ENCODE results near the gene CEACAM6.
"Not testable (repeated sequence)": the region's sequence is repeated elsewhere in the genome, so short reads cannot be mapped to it uniquely, and the experiment has no call there.

CEACAM6 gene

DNA sequence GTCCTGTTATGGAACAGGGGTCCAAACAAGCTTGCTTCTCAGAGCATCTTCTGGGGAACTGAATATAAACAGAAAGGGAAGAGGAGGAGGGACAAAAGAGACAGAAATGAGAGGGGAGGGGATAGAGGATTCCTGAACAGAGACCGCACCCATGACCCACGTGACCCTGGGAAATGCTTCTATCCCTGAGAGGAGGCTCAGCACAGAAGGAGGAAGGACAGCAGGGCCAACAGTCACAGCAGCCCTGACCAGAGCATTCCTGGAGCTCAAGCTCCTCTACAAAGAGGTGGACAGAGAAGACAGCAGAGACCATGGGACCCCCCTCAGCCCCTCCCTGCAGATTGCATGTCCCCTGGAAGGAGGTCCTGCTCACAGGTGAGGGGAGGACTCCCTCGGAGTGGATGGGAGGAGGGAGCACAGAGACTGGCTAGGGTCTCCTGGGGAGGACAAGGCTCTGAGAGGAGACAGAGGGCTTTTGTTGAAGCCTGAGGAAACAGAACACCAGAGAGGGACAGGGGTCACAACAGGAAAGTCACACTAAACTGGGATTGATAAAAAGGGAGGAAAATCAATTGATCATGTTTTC is at the start of gene CEACAM6:
TSS of gene CEACAM6 (plus strand) at position 203 of the 586 bp plus-strand sequence. CDS start at position 312, 109 bp downstream.
- DNase-seq (ENCODE audit: low spot score): no peak

DNA sequence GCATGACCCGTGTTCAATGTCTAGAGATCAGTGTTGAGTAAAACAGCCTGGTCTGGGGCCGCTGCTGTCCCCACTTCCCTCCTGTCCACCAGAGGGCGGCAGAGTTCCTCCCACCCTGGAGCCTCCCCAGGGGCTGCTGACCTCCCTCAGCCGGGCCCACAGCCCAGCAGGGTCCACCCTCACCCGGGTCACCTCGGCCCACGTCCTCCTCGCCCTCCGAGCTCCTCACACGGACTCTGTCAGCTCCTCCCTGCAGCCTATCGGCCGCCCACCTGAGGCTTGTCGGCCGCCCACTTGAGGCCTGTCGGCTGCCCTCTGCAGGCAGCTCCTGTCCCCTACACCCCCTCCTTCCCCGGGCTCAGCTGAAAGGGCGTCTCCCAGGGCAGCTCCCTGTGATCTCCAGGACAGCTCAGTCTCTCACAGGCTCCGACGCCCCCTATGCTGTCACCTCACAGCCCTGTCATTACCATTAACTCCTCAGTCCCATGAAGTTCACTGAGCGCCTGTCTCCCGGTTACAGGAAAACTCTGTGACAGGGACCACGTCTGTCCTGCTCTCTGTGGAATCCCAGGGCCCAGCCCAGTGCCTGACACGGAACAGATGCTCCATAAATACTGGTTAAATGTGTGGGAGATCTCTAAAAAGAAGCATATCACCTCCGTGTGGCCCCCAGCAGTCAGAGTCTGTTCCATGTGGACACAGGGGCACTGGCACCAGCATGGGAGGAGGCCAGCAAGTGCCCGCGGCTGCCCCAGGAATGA is 48.4 kb upstream of the CEACAM6 start:
- DNase-seq (ENCODE audit: low spot score): peak; percentile 78

DNA sequence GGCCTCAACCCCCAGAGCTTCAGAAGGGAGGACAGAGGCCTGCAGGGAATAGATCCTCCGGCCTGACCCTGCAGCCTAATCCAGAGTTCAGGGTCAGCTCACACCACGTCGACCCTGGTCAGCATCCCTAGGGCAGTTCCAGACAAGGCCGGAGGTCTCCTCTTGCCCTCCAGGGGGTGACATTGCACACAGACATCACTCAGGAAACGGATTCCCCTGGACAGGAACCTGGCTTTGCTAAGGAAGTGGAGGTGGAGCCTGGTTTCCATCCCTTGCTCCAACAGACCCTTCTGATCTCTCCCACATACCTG is 47.9 kb upstream of the CEACAM6 start:
- DNase-seq (ENCODE audit: low spot score): no peak

DNA sequence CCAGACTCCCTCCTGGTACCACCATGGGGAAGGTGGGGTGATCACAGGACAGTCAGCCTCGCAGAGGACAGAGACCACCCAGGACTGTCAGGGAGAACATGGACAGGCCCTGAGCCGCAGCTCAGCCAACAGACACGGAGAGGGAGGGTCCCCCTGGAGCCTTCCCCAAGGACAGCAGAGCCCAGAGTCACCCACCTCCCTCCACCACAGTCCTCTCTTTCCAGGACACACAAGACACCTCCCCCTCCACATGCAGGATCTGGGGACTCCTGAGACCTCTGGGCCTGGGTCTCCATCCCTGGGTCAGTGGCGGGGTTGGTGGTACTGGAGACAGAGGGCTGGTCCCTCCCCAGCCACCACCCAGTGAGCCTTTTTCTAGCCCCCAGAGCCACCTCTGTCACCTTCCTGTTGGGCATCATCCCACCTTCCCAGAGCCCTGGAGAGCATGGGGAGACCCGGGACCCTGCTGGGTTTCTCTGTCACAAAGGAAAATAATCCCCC is 47.4 kb upstream of the CEACAM6 start:
- DNase-seq (ENCODE audit: low spot score): no peak

DNA sequence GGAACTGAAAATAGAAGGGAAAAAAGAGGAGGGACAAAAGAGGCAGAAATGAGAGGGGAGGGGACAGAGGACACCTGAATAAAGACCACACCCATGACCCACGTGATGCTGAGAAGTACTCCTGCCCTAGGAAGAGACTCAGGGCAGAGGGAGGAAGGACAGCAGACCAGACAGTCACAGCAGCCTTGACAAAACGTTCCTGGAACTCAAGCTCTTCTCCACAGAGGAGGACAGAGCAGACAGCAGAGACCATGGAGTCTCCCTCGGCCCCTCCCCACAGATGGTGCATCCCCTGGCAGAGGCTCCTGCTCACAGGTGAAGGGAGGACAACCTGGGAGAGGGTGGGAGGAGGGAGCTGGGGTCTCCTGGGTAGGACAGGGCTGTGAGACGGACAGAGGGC is 46.8 kb upstream of the CEACAM6 start, which contains the start of gene CEACAM5:
TSS of gene CEACAM5 (plus strand) at position 146 of the 400 bp plus-strand sequence. CDS start at position 252, 106 bp downstream.
- DNase-seq (ENCODE audit: low spot score): no peak

DNA sequence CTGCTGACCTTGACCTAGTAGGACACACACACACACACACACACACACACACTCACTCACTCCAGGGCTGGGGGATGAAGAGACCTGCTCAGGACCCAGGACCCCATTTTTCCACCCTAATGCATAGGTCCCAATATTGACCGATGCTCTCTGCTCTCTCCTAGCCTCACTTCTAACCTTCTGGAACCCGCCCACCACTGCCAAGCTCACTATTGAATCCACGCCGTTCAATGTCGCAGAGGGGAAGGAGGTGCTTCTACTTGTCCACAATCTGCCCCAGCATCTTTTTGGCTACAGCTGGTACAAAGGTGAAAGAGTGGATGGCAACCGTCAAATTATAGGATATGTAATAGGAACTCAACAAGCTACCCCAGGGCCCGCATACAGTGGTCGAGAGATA is 45.8 kb upstream of the CEACAM6 start:
- not testable (repeated sequence) for DNase-seq (ENCODE audit: low spot score)

DNA sequence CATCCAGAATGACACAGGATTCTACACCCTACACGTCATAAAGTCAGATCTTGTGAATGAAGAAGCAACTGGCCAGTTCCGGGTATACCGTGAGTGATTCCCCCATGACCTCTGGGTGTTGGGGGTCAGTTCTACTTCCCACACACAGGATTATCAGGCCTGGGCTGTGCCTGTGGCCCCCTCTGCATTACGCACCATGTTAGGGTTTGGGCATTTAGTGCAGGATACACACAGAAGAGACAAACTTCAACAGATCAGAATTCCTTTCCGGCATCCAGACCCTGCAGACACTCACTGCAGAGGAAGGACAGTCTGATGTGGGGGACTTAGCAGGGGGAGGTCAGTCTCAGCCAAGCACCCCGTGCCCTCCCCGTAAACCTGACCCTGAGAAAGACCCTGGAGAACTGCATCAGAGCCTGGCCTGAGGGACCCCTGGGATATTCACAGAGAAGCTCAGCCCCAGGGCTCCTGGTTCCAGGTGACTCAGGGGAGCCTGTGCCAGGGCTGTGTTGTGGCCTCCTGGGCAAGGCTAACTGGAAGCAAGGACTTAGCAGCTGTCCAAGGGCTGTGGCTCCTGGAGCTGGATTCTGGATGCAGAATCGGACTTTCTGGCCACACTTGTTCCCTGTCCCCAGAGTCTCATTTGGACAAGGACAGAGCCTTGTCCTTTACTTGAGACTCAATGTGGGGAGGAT is 45.2 kb upstream of the CEACAM6 start:
- DNase-seq (ENCODE audit: low spot score): no peak

DNA sequence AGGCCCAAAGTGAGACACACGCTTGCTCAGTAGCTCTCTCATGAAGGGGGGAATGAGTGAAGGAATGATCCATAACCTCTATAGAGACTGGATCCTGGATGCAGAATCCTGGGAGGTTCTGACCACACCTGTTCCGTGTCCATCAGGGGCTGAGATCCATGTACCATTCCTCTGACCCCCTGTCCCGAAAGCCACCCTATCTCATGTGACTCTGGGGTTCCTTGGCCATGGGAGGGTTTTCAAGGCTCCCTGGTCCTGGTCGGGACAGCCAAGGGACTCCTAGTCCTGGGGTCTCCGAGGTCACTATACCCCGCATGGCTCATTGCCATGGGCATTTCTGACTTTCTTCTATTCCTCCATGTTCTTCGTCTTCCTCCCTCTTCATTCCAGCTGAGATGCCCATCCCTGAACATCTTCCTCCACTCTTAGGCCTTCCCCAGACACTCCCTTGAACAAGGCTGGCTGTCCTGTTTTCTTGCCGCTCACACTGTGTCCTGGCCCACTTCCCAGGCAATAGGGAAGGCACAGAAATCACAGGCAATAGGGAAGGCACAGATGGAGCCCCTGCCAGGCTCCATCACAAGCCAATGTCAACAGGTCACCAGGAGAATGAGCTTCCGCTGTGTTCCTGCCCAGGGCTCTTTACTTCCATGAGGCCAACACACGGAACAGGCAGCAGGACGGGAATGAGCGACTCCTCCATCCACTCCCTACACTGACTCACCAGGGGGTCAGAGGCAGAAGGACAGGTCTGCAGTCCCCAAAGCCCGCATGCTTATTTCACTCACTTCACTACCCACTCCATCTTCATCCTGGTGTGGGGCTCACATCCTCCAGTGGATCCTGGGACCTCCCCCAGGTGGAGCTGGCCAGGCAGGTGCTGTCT is 43.7 kb upstream of the CEACAM6 start:
- DNase-seq (ENCODE audit: low spot score): no peak

DNA sequence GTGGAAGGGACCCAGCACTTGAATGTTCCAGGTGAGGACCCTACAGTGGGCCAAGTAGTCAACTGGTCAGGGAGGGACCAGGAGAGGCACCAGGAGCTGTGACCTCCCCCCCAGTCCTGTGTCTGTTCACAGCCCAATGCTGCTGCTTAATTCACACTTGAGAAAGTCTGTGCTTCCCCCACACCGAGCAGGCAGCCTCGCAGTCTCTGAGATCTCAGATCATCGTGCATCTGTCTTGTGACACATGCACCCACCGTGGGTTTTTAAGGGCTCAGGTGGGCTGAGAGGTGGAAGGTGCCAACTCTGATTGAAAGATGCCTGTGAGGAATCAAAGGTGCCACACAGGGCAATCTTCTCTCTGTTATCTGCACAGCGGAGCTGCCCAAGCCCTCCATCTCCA is 40.7 kb upstream of the CEACAM6 start:
- no peak for DNase-seq (ENCODE audit: low spot score)

DNA sequence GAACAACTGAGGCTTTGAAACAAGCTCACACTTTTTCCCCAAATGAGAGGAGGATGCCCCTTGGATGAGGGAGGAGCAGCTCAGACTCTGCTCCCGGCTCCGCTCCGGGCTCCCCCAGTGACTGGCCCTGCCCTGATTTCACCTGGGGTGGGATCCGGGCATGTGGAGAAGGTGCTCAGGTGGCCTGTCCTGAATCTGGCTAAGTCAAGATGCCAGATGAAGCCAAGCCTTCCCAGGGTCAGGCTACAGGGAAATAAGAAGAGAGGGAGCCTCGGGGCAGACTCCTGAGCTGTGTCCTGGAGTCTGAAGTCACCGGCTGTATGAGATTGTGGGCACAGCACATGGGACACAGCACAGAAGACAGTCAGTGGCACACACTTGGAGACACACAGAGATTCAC is 36.6 kb upstream of the CEACAM6 start:
- DNase-seq (ENCODE audit: low spot score): no peak

DNA sequence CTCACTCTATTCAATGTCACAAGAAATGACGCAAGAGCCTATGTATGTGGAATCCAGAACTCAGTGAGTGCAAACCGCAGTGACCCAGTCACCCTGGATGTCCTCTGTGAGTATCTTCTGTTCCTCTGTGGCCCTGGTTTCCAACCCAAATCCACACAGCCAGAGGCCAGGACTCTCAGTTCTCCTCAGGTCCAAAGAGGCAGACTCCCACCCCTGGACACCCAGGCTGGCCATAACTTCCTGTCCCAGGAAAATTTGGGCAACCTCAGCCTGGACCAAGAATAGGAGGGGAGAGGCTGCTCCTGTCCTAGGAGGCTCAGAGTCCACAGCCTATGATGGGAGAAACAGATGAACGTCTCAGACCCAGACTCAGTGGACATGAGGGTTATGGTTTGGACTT is 35.2 kb upstream of the CEACAM6 start:
- no peak for DNase-seq (ENCODE audit: low spot score)

DNA sequence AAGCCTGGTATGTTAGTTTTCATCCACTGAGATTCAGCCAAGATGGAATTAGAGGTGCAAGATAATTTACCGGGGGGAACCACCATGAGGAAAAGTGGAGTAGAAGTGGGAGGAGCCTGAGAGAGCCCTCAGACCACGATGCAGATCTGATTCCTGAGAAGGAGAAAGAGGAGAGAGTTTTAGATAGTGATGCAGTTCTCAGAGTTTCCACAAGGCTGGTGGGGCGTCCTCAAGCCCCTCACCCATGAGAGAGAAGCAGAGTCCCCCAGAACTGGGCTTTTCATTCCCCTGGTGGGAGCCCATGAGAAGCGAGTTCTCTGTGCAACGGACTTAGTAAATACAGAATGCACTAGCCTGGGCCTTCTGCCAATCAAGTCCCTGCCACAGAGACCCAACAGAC is 28.8 kb upstream of the CEACAM6 start:
- no peak for DNase-seq (ENCODE audit: low spot score)

DNA sequence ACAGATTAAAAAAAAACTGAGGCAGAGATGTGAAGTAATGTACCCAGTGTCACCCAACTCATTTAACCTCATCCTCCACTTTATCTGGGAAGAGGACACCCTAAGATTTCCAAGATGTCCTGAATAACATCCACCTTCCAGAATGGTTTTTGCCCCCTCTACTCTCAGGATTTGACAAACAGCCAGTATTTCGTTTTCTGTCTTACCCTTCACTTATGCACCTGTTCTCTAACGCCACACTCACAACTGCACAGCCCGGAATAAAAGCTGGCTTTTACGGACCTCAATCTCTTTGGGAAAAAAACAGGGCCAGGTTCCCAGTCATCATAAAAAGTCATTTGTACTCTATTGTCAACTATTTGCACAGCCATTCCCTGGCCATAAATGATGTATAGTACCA is 21.2 kb upstream of the CEACAM6 start:
- DNase-seq (ENCODE audit: low spot score): no peak

DNA sequence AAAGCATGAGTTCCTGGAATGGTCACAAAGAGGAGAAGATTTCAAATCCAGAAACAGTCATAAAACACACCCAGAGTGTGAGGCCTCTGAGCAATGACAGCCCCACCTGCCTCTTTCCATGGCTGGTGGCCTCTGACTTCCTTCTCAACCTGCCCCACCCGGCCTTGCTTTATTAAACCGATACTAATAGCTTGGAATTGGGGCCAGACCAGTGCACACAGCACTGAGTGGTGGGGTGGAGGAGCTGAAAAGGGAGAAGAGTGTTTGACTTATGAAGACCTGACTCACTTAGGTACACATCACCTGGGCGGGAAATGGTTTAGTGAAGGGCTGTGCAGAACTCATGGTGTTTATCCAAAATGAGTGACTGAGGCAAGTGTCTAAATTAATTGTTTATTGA is 20.7 kb upstream of the CEACAM6 start:
- DNase-seq (ENCODE audit: low spot score): no peak

DNA sequence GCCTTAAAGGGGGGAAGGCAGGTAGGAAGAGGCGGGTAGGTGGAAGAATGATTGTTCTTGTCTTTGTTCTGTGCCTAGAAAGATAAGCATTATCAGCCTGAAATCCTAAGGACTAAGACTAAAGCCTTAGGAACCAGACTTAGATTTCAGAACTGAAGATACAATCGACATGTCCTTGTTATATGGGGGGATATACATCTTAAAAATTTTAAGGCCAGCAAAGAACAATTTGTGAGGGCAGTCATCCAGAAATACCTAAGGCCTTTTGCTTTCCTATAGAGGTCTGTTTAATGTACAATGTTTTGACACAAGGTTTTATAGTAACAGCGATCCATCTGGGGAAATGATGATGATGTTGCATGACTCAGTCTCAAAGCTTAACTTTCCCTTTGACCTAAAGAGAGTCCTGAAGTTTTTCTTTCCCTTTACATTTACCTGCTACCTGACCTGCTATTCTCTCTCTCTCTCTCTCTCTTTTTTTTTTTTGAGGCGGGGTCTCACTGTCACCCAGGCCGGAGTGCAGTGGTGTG is 20.2 kb upstream of the CEACAM6 start:
- DNase-seq (ENCODE audit: low spot score): no peak

DNA sequence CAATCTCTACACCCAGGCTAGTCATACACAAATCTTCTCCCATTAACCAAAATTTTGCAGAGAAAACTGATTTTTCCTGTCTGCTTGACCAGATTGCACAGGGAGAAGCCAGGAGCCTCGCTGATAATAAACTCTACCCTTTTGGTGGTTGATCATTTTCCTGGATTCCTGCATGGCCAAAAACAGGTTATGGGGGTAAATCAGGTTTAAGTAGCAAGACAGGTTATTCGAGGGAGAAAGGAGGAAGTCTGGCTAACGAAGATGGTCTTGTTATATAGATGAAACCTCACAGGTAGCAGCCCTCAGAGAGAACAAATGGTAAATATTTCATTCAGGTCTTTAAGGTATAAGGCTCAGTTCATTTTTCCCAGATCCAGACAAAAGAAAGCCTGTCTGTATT is 16.0 kb upstream of the CEACAM6 start:
- no peak for DNase-seq (ENCODE audit: low spot score)

DNA sequence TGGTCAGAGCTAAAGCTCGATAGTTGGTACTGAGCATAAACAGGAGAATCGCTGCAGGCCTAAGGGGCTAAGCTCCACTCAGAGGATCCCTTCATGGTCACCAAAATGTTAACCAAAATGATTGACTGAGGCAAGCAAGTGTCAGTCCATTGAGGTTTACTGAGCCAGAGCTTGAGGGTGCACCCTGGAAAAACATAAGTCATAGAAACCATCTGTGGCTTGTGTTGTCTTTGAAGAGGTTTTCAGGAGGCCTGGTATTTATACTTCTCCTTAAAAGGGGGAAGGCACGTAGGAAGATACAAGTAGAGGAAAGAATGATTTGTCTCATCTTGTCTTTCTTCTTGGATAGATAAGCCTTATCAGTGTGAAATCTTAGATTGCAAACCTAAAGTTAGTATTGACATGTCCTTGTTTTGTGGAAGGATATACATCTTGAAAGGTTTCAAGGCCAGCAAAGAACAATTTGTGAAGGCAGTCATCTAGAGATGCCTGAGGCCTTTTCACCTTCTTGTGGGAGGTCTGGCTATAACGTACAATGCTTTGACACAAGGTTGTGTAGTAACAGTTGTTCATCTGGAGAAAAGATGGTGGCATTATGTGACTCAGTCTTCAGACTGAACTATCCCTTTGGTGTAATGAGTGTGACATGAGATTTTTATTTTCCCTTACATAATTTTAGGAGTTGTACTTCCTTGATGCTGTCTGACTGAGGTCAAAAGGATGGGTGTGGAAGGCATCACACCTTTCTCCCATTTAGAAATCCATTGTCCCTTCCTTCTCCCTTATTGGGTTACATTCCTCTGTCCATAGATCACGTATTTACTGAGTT is 14.7 kb upstream of the CEACAM6 start:
- no peak for DNase-seq (ENCODE audit: low spot score)

DNA sequence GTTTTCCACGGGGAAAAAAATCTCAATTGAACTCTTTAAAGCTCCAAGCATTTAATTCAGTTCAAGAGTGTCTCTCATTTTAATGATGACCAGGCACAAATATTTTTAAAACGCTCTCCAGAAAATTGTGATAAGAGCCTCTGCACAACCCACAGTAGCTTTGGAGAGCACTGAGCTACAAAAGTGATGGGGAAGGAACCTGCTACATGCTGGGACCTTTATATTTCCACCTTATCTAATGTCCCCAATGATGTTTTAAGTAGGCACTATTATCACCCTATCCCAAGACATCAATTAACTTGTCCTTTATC is 14.1 kb upstream of the CEACAM6 start:
- no peak for DNase-seq (ENCODE audit: low spot score)

DNA sequence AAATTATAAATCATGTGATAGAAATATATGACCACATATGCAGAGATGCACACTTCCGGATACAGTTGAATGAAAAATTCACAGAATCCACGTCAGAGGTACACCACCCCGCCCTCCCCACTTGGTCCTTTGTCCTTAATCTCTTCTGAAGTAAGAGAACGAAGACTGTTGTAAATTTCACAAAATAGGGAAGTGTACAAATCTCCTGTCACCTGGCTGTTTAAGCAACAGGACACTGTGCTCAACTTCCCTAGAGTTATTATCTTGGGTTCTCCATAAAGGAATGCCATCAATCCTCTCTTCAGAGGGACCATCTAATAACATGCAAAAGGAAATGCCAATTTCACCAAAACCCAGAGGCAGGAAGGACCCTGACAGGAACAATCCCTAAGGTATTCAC is 10.5 kb upstream of the CEACAM6 start:
- DNase-seq (ENCODE audit: low spot score): no peak

DNA sequence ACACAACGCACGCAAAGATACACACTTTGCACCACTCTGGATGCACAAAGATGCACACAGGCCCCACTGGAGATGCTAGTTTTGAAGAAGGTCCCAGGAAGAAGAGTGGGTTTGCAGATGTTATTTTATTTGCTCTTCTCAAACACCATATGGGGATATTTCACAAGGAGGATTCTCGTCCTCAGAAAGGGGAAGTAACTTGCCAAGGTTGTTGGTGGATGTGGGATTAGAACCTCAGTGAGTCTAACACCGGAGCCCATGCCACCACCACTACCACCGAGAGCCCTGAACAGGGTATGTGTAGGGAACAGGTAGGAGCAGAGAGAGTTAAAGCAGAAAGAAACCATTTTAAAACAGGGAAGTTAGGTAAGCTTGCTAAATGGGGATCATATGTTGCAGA is 9.6 kb upstream of the CEACAM6 start:
- no peak for DNase-seq (ENCODE audit: low spot score)

DNA sequence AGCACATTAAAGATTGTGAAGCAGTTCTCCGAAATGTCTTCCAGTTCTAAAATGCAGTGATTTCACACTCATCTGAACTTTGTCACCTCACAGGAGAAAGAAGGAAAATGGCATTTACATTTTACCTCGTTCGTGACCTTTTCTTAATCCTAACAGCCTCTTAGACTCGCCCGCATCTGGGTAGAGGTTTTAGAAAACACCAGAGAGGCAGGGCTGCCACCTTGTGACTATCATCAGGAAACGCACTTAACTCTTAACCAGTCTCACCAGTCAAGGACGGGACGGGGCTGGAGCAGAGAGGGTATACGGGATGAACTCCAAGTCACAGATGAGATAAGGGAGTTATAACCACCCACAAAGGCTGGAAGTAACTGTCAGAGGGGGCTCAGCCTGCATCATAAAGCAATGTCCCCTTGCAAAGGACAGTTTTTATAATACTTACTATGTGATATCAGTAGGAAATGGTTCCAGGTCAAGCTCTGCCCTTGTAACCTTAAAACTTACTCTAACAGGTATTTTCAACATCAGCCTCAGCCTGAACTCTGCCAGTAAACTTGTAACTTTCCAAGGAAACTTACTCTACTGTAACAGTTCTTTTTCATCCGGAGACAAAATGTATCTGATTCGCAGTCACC is 8.6 kb upstream of the CEACAM6 start:
- DNase-seq (ENCODE audit: low spot score): peak; percentile 69

Data from RKO (cell line).